Measurements from ENCODE around the gene CCZ1B.
"Not testable (repeated sequence)": the region's sequence is repeated elsewhere in the genome, so short reads cannot be mapped to it uniquely, and the experiment has no call there.

The CCZ1B gene

DNA sequence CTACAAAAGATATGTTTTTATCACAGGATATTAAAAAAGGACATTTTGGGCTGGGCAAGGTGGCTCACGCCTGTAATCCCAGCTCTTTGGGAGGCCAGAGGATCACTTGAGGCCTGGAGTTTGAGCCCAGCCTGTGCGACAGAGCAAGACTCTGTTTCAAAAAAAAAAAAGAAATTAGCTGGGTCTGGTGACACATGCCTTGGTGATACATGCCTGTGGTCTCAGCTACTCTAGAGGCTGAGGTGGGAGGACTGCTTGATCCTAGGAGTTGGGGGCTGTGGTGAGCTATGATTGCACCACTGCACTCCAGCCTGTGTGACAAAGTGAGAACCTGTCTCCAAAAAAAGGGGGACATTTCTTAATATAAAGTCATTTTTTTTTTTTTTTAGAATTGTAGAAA, 25.7 kb downstream of the CCZ1B start:
- not testable (repeated sequence) for H3K27ac Mint-ChIP-seq, H3K9me3 Mint-ChIP-seq, ATAC-seq, H3K4me3 Mint-ChIP-seq, DNase-seq, H3K27me3 Mint-ChIP-seq, H3K4me1 Mint-ChIP-seq

DNA sequence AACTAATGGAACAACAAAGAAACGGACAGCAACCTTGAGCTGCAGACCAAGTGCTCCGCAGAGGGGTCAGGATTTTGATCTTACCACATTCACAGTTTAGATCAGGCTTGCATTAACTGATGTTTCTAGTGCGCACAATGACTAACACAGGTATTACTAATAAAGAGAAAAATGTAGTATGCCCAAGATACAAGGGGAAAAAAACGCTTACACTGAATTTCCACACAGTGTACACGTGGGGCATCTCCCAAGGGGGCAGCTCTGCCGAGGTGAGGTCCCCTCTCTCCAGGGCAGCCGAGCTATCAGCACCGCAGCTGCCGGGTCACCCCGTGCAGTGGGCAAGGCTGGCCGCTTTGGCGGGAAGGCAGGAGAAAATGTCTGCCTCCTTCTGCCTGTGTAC, 26.2 kb downstream of the CCZ1B start:
- not testable (repeated sequence) for ATAC-seq, DNase-seq, H3K9me3 Mint-ChIP-seq, H3K27ac Mint-ChIP-seq, H3K4me1 Mint-ChIP-seq, H3K27me3 Mint-ChIP-seq, H3K4me3 Mint-ChIP-seq

DNA sequence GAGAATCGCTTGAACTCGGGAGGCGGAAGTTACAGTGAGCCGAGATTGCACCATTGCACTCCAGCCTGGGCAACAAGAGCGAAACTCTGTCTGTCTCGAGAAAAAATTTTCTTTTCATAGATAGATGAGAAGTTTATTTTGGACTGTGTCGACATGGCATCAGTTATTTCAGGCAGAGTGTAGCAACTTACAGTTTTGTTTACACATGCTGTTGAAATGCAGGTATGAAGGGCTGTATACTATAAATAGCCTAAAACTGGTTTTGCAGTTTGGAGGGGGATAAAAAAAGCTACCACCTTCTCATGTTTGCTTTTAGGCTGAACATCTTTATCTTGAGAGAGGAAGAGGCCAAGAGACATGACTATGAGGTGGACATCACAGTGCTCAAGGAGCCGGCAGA, 28.0 kb downstream of the CCZ1B start:
- not testable (repeated sequence) for H3K27me3 Mint-ChIP-seq, H3K4me3 Mint-ChIP-seq, H3K4me1 Mint-ChIP-seq, H3K27ac Mint-ChIP-seq, ATAC-seq, DNase-seq, H3K9me3 Mint-ChIP-seq

DNA sequence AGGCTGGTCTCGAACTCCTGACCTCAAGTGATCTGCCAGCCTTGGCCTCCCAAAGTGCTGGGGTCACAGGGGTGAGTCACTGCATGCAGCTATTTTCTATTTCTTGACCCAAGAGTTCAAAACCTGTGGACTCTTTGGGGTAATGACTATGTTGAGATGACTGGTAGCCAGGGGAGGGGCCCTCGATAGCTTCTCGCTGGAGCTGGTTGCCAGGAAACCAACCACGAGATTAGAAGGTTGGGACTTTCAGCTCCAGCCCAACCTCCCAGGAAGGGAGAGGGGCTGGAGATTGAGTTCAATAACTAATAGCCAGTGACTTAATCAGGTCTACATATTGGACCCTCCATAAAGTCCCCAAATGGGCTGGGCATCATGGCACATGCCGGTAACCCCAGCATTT, 28.9 kb downstream of the CCZ1B start:
- not testable (repeated sequence) for DNase-seq, H3K9me3 Mint-ChIP-seq, H3K4me3 Mint-ChIP-seq, H3K27me3 Mint-ChIP-seq, ATAC-seq, H3K27ac Mint-ChIP-seq, H3K4me1 Mint-ChIP-seq

DNA sequence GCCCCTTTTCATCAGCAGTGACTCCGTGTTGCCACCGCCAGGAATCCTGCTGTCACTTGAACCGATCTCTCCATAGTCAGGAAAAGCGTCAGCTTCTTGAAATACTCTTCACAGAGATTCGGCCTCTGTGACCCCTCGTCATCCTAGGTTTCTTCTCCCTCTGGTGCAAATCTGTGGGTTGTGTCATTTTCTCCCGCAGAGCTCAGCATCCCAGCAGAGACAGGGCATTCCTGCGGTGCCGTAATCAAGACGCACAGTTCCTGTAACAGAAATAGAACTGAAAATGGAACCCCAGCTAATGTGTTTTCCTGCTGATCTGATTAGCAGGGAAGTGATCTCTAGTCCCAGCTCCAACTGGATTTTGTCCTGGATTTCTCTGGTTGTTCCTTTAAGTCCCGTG, 31.8 kb downstream of the CCZ1B start:
- ATAC-seq, H3K4me1 Mint-ChIP-seq, H3K9me3 Mint-ChIP-seq, H3K27me3 Mint-ChIP-seq, H3K4me3 Mint-ChIP-seq, H3K27ac Mint-ChIP-seq, DNase-seq: not testable (repeated sequence)

DNA sequence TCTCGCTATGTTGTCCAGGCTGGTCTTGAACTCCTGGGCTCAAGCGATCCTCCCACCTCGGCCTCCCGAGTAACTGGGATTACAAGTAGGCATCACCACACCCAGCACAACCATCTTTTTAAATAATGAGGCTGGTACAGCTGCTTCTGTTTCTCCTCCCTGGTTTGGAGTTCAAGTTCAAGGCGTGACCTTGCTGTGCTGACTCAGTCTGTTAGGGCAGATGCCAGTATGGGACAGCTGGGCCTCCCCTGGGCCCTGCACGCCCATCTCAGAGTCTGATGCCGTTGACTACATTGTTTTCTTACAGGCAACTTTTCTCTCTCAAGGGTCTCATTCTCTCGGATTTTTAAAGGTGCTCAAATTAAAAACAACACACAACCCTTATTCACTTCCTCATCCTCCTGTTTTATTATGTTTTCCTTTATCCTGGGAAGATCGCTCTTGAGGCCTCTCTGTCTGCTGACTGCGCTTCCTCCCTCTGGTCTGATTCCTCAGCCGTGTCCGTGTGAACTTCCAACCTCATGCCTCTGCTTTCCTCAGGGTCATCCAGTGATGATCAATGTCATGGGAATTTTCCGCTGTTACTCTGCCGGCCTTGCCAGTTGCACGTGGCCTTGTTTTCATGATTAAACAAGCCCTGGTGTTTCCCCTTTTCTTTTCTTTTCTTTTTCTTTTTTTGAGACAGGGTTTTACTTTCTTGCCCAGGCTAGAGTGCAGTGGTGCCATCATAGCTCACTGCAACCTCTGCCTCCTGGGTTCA, 33.8 kb downstream of the CCZ1B start:
- not testable (repeated sequence) for H3K4me1 Mint-ChIP-seq, H3K27me3 Mint-ChIP-seq, H3K27ac Mint-ChIP-seq, H3K9me3 Mint-ChIP-seq, DNase-seq, ATAC-seq, H3K4me3 Mint-ChIP-seq

DNA sequence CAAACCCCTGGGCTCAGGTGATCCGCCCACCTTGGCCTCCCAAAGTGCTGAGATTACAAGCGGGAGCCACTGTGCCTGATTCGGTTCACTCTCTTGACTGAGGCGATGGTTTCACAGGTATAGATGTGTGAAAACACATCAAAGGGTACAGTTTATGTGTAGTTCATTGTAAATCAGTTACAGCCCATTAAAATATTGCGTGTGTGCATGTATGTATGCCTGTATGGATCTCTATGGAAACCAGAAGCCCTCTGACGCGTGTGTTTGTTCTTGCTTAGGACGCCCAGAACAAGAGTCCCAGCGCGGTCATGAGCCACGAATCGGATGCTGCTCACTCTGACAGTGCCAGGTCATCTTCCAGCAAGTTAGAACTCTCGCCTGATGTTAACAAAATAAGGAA, 36.7 kb downstream of the CCZ1B start:
- not testable (repeated sequence) for DNase-seq, ATAC-seq

DNA sequence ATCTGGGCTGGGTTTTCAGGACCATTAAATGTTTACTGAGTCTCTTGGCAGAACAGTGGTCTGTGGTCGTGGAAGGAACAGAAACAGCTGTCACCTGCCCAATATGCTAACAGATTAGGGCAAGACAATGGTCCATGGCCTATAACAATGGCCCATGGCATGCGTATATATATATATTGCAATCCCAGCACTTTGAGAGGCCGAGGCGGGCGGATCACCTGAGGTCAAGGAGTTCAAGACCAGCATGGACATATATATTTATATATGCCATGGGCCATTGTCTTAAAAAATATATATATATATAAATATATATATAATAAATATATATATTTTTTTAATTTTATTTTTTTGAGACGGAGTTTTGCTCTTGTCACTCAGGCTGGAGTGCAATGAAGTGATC, 44.5 kb downstream of the CCZ1B start:
- H3K4me1 Mint-ChIP-seq, DNase-seq, H3K27me3 Mint-ChIP-seq, H3K27ac Mint-ChIP-seq, H3K4me3 Mint-ChIP-seq, ATAC-seq, H3K9me3 Mint-ChIP-seq: not testable (repeated sequence)

More for the DNA sequence above, 36.7 kb downstream of the CCZ1B start:
- H3K4me3 Mint-ChIP-seq, H3K9me3 Mint-ChIP-seq, H3K27me3 Mint-ChIP-seq, H3K27ac Mint-ChIP-seq, H3K4me1 Mint-ChIP-seq: not testable (repeated sequence)

DNA sequence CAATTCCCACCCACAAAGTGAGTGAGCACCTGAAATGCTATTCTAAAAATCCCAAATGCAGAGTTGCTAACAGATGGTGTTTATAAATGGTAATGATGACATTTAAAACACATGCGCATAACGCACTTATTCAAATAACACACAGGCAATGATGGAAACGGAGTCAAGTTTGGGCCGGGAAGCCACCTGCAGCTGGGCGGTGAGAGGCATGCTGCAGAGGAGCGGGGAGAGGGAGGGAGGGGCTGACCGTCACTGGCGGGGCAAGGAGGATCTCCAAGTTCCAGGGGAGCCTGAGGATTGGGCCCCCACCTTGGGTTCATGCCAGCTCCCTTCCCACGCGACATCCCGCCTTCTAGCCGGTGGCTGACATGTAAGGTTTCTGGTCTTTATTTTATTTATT, 64.9 kb downstream of the CCZ1B start:
- H3K27ac Mint-ChIP-seq, H3K9me3 Mint-ChIP-seq, H3K4me3 Mint-ChIP-seq, ATAC-seq, H3K4me1 Mint-ChIP-seq, H3K27me3 Mint-ChIP-seq, DNase-seq: not testable (repeated sequence)

DNA sequence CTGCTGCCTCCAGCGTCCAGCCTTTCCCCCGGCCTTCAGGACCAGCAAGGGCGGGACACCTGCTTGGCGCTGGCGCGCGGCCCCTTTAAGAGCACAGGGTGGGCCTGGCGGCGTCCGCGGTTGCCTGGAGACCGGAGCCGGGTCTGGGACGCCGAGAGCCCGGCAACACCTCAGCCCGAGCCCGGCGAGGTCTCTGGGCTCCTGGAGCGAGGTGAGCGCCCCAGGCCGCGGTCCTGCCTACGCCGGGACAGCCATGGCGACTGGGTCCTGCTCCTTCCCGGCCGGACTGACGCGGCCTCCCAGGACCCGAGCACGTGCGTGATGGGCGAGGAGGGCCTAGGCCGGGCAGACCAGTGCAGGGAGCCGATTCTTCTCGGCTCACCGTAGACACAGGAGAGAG, 72.1 kb downstream of the CCZ1B start, which contains the start of gene RSPH10B2:
Gene RSPH10B2 (plus strand): TSS at position 140 of the 400 bp plus-strand sequence. CDS start 3,575 bp downstream, outside the sequence.
- H3K27me3 Mint-ChIP-seq, H3K4me3 Mint-ChIP-seq, DNase-seq, H3K27ac Mint-ChIP-seq, H3K4me1 Mint-ChIP-seq, H3K9me3 Mint-ChIP-seq: not testable (repeated sequence)
- peak; percentile 22 for ATAC-seq

DNA sequence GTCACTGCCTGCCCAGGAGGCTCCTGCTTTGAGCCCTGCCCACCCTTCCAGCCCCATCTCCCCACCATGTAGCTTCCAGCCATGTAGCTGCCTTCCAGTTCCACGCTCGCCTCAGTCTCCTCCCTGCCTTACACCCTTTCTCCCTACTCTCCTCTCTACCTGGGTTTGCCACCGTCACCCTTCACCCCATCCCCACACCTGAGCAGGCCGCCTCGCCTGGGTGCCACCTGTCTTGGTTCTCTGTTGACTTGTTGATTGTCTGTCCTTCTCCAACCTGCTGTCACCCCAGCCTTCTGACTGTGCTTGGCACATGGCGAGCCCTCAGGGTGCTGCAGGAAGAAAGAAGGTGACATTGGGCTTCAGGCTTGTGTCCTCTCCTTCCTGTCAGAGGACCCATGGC, 75.9 kb downstream of the CCZ1B start:
- H3K4me1 Mint-ChIP-seq, H3K27ac Mint-ChIP-seq, H3K9me3 Mint-ChIP-seq, H3K4me3 Mint-ChIP-seq, H3K27me3 Mint-ChIP-seq, DNase-seq: not testable (repeated sequence)
- peak; percentile 16 for ATAC-seq

DNA sequence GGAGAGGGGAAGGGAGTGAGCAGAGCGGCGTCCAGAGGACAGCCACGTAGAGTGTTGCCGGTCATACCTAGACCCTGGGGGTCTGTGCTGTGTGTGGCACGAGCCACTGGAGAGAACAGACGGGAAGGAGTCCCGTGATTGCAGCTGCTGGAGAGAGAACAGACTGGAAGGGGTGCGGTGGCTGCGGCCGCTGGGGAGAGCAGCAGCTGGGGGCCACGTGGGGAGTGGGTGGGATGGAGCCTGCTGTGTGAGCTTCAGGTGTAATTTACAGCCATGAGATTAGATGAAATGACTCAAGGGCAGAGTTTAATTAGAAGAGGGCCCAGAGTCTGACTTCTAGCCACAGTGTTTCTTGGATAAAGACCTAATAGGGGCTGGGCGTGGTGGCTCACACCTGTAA, 76.7 kb downstream of the CCZ1B start:
- not testable (repeated sequence) for H3K4me1 Mint-ChIP-seq, H3K27me3 Mint-ChIP-seq, H3K9me3 Mint-ChIP-seq, H3K4me3 Mint-ChIP-seq, DNase-seq
- peak overlapping the region in 1 of 2 donors; percentile 48 for H3K27ac Mint-ChIP-seq
- peak; percentile 42 for ATAC-seq
